GM19467 (cell line): ENCODE results near the gene GLI3.

ENCODE experiments used
- ATAC-seq: cut with Tn5 transposase; IDR thresholded peaks from one replicate; pipeline ENCODE4 v1.9.1; 2021; ENCODE audit warnings: mild to moderate bottlenecking, moderate library complexity; ENCODE audit not compliant: unreplicated experiment

GLI3 gene

DNA sequence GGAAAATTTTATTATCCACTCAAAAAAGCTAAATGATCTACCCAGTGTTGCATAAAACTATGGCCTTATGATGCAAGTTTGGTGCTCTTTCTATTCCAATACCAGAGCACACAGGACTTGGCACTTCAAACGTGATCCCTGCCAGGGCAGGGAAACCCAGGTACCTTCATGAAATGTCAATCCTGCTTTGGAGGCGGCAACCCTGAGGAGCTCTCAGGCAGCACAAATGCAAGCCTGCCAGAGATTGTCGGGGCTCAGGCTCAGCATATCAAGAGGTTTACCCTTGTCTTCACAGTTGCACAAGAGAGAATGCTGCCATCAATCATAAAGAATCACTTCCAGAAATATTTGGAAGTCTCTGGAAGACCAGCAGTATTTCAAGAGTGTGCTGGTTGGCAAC lies 151.5 kb downstream of the GLI3 start:
- ATAC-seq: no peak

DNA sequence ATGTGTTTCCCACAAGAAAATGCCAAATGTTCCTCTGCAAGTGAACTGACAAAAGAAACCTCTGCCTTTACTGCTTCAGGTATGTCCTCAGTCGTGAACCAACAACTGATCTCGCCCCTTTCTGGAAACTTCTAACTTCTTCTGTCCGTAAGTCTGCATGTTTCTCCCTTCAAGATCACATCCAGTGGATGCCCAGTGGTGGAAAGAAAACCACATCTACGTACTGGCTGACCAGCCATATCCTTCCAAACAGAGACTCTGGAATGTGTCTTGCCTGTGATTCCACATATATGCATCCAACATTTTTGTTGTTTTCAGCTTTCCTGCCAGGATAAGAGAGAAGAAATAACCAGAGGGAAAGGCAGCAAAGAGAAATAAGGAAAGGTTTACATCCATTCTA lies 152.7 kb downstream of the GLI3 start:
- no peak for ATAC-seq

- no peak for ATAC-seq
Measured at GRCh38 chr7:42083284-42083683, 153.7 kb downstream of the GLI3 start.

- ATAC-seq: no peak
Measured at GRCh38 chr7:42082144-42082543, 154.9 kb downstream of the GLI3 start.

DNA sequence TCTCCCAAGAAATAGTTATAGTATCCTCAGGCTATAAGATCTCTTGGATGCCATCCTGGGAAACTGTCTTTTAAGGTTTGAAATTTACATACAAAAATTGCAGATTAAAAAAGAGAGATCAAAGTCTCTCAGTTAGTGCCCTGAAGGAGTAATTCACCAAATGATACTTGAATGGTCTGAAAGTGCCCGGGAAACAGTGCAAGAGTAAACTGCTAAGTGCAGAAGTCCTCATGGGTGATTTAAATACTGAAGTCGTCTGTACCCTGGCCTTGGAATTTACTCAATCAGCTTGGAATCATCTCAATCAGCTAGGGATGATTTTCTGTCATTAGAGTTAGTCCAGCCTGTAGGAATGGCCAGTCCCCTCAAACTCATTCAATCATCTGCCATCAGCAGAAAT lies 155.3 kb downstream of the GLI3 start:
- ATAC-seq: no peak

DNA sequence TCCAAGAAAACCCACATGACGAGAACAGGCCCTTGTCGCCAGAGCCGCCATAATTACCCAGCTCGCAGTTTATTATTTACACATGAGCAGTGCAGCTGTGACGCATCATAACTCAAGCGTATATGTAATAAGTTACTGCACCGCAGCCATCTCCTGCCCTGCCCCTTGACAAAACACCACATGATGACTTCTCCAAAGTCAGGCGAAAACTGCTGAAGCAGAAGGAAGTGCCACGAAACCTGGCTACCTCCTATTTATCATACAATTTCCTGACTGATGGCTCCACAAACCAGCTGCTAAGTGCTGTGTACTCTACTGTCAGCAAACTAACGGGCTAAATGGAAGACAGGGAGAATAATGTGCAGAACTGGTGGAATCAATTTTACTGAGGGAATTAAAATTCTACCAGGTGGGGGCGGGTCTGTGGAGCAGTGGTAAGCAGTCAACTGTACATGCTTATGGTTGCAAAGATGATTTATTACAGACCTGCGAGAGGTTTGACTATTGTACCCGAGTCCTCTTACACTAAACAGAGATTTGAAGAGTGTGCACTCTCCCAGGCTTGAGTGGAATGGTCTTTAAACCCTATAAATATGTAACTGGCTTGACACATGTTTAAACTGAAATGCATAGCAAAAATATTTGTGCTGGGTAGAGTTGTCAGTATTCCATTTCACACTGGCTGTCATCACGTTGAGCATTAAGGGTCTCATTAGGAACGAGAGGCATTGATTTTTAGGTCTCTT lies 156.0 kb downstream of the GLI3 start:
- no peak for ATAC-seq

DNA sequence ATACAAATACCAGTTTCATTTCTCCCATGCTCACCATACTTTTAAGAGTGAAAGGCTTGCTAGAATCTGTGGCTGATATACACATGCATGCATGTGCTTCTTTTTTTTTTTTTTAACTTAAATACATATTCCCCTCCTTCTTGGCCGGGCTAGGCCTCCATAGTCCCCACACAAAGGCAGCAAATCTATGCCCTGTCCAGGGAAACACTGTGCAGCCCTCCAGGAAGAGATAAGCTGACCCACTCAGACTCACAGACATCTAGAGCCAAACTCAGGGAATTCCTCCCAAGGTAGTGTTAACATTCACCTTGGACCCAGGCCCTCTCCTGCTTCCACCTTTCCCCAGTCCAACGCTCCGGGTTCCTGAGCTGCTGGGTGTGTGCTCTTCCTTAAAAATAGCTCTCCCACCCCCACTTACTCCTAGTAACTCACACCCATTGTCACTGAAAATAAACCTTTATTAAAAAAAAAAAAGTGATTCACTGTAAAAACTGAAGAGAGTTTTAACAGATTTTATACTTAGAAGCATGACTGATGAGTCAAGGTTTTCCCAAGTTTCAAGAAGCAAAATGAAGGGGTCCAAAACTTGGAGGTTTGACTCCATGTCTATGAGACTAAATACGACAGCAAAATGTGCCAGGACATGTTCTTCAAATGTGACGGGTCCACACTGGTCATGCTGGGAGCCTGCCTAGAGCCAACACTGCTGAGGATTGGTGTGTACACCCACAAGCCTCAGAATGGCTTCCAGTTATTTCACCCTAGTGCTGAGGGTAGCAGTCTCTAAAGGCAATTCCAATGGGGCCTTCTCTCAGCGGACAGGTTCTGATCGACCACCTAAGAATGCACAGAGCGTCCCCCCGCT lies 159.5 kb downstream of the GLI3 start:
- ATAC-seq: no peak

GRCh38 chr7:42076870-42077269 lies 160.1 kb downstream of the GLI3 start:
- no peak for ATAC-seq

DNA sequence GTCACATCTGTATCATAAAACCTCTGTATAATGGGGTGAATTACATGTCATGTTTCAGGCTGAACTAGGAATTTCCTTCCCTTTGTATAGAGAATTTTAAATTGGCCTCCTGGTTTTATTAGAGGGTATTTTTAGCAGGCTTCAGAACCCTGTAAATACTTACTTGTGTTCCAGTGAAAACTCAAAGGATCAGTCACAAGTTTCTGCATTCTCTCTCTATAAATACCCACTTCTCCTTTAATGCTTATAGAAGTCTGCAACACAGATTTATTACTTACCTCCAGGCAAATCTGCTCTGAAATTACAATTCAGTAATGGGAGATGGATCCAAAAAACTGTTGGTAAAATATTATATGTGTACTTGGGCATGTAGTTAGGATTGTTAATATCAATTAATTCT lies 161.6 kb downstream of the GLI3 start:
- no peak for ATAC-seq

DNA sequence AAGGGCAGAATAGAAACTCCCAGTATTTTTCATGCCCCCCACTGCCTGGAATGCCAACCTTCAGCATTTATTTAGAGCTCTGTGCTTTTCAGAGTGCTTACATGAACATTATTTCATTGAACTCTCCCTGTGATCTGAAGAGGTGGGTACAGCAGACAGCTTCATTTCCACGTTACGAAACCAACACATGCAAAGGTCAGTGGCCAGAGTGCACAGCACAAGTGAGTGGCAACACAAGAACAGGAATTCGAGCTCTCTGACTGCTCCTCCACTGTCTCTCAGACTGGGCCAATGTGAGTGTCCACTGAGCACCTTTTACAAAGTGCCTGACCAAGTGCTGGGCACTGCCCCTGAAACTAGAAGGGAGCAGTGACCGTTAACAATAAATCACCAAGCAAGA lies 162.9 kb downstream of the GLI3 start:
- ATAC-seq: no peak

GRCh38 chr7:42071372-42072261 lies 165.4 kb downstream of the GLI3 start:
- no peak for ATAC-seq

- ATAC-seq: no peak
Measured at GRCh38 chr7:42070068-42070467, 166.9 kb downstream of the GLI3 start.

DNA sequence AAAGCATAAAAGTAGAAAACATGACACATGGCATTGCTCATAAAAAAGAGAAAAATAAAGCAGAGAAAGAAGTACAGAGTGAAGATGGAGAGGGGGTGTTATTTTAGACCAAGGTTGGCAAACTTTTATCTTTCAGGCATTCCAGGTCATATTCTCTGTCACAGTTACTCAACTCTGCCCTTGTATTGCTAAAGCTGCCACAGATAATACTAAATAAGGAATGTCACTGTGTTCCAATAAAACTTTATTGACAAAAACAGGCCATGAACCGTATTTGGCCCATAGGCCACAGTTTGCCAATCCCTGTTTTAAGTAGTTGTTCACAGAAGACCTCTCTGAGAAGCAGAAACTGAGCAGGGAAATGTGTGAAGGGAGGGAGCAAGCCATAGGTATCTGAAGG lies 167.4 kb downstream of the GLI3 start:
- no peak for ATAC-seq

DNA sequence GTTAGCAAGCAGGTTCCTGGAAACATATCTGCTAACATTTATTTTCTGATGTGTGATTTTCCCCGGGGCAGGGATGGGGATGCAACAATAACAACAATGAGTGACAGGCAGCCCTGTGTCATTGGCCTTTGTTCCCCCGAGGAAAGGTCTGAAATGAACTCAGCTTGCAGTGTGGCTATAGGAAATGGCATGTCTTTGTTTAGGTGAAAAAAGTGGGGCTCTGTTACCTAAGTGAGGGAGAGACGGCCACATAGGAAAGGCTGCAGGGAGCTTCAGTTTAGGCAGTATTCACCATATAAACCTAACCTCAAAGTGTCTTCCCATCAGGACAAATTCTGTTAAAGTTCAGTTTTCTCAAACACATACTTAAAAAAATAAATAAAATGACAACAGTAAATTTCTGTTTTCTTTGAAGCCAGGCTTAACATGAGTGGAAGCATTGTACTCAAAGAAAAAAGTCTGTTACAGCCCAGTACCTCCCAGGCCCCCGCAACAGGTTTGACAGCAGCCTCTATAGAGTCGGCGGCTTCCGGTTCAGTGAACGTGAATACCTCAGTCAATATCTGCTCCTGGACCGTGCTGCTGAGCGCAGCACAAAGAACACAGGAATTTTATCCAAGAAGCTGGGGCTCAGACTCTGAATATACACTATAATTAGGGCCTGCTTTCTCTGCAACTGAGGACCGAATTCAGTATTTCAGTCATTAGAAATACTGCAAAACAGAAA lies 168.3 kb downstream of the GLI3 start:
- no peak for ATAC-seq

- no peak for ATAC-seq
Measured at GRCh38 chr7:42065942-42066341, 171.1 kb downstream of the GLI3 start.

DNA sequence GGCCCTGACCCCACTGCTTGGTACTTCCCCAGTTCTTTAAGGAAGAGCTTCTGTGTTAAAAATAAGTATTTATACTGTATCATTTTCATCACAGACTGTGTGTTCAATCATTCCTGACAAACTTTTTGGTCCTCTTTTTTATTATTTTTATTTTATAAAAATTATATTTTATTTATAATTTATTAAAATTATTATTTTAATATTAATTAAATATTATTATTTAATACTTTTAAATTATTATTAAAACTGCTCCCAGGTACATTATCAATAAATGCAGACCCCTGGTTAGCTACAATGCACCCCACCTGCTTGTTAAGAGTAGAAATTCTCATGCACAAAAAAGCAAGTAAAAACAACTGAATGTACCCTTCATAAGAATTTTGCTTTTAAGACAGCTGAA lies 172.0 kb downstream of the GLI3 start:
- ATAC-seq: no peak

GRCh38 chr7:42064534-42064933 lies 172.5 kb downstream of the GLI3 start:
- ATAC-seq: no peak

GRCh38 chr7:42059275-42059674 lies 177.7 kb downstream of the GLI3 start:
- no peak for ATAC-seq

DNA sequence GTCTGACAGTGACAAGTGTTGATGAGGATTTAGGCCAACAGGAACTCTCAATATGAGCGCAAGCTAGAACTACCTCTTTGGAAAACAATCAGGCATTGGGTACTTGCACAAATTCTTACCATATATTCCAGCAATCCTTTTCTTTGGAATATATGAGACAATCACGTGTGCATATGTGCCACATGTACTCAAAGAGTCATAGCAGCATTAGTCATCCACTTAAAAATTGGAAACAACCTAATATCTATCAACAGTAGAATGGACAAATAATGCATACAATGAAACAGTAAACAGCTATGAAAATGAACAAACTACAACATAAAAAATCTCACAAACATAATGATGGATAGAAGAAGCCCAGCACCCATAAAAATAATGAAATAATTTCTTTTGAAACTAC lies 179.7 kb downstream of the GLI3 start:
- ATAC-seq: no peak

GRCh38 chr7:42055171-42055570 lies 181.8 kb downstream of the GLI3 start:
- ATAC-seq: no peak

DNA sequence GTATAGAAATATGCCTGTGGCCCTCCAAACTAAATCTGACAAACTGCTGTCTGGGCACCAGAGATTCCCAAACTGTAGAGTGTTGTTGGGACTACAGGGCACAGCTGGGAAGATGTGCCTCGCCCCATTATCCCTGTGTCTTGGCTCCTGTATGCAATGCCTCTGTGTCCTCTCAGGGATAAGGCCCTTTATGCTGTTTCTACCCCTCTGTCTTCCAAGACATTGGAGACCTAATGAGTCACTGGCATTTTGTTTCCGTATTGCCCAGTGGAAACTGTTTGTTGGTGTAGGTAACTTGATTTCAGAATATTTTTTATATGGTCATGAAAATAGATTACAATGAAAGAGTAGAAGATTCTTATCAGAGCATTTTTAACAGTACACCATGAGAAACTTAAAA lies 183.2 kb downstream of the GLI3 start:
- no peak for ATAC-seq
